Vagina (tissue), 2 donors: ENCODE measurements around the gene DGLUCY.

Source experiments
- CTCF ChIP-seq, 3 experiments: fragments of 450-650 bp in 2 of 3; fragments of 200-600 bp in 1 of 3; sonication (generic) in 1 of 3; IDR thresholded peaks; one replicate each; pipeline ENCODE4 v1.5.1; 2017 to 2019; ENCODE audit warnings: antibody characterized with exemption in 3 of 3, mild to moderate bottlenecking in 2 of 3, moderate library complexity in 2 of 3
- POLR2AphosphoS5 ChIP-seq, 2 donors: sonication (generic); formaldehyde crosslinking; IDR thresholded peaks; one replicate each; pipeline ENCODE4 v1.9.0; 2017; ENCODE audit warnings: antibody characterized with exemption in 2 of 2, mild to moderate bottlenecking in 2 of 2, low read depth in 1 of 2; ENCODE audit not compliant: insufficient read depth in 1 of 2

- no peak for TF ChIP-seq CTCF (IDR thresholded peaks at IDR 0.05)
- no peak for TF ChIP-seq POLR2AphosphoS5 (IDR thresholded peaks at IDR 0.05; ENCODE audit: insufficient read depth in 1 of 2, low read depth in 1 of 2)
Measured at GRCh38 chr14:91254461-91254860, 140.6 kb downstream of the DGLUCY start.
